K562 (cell line): ENCODE measurements around the gene PLCG2.

ENCODE experiments used
- ELF4 ChIP-seq: fragments of 450-650 bp; formaldehyde crosslinking; IDR thresholded peaks from 2 replicates; pipeline ENCODE4 v1.4.0; 2022; ENCODE audit warnings: missing genetic modification characterization
- FOXK1 ChIP-seq: sonication (generic); formaldehyde crosslinking; IDR thresholded peaks from 2 replicates; pipeline ENCODE4 v1.8.0; 2022; ENCODE audit warnings: missing genetic modification reagents, mild to moderate bottlenecking, borderline replicate concordance
- KAT7 ChIP-seq: sonication (generic); formaldehyde crosslinking; IDR thresholded peaks from 2 replicates; pipeline ENCODE4 v1.8.0; 2022; ENCODE audit warnings: missing genetic modification reagents, mild to moderate bottlenecking, borderline replicate concordance
- MIER1 ChIP-seq: fragments of 450-650 bp; IDR thresholded peaks from 2 replicates; pipeline ENCODE4 v1.6.1; 2016; ENCODE audit warnings: antibody characterized with exemption, mild to moderate bottlenecking, low read depth
- PRPF4 ChIP-seq: fragments of 200-400 bp; formaldehyde crosslinking; IDR thresholded peaks from one replicate; pipeline ENCODE4 v1.6.1; 2017; ENCODE audit warnings: low read length, low read depth, mild to moderate bottlenecking; ENCODE audit not compliant: insufficient read depth, poor library complexity, severe bottlenecking
- TBP ChIP-seq: optimal IDR thresholded peaks from 2 replicates; pipeline ENCODE3; 2011; ENCODE audit warnings: low read depth, low read length, improper control_type of control experiment
- ZNF12 ChIP-seq: sonication (generic); formaldehyde crosslinking; IDR thresholded peaks from 2 replicates; pipeline ENCODE4 v1.4.0; 2020; ENCODE audit warnings: mild to moderate bottlenecking, missing genetic modification reagents
- ZNF232 ChIP-seq: sonication (generic); formaldehyde crosslinking; IDR thresholded peaks from 2 replicates; pipeline ENCODE4 v1.8.0; 2022; ENCODE audit warnings: mild to moderate bottlenecking, missing genetic modification reagents
- TF ChIP-seq, protein P1 (sequence below): fragments of 450-650 bp; IDR thresholded peaks from 2 replicates; pipeline ENCODE4 v1.6.1; 2018; ENCODE audit not compliant: partially characterized antibody
- TF ChIP-seq, protein P2 (sequence below): fragments of 450-650 bp; formaldehyde crosslinking; conservative IDR thresholded peaks from 2 replicates; pipeline ENCODE4 v1.4.0; 2022; ENCODE audit warnings: mild to moderate bottlenecking, missing genetic modification characterization
- TF ChIP-seq, protein P3 (sequence below), 3 experiments: IDR thresholded peaks in 2 of 3; conservative IDR thresholded peaks in 1 of 3; 2 replicates each; pipeline ENCODE4 v1.5.1; 2011 to 2012; ENCODE audit warnings: low read length in 3 of 3, mild to moderate bottlenecking in 3 of 3, control low read depth in 2 of 3, improper control_type of control experiment in 1 of 3, inconsistent platforms in 1 of 3, low read depth in 1 of 3, mixed read lengths in 1 of 3, moderate library complexity in 1 of 3; ENCODE audit not compliant: insufficient read depth in 2 of 3

DNA sequence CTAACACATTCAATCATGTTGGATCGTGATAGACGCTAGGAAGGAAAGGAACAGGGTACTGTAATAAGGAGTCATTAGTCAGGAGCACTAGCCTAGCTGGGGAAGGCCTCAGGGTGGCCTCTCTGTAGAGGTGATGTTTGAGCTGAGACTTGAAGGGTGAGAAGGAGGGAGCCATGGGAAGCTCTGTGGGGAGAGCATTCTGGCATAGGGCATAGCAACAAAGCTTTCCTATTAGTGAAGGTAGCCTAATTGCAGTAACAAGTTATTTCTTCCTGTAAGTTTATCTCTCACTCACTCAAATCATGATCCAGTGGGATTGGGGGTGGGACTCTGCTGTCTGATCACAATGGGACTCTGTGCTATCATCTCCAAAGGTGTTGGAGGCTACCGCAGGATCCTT is 16.1 kb downstream of the PLCG2 start:
- TF ChIP-seq, protein P1, sequence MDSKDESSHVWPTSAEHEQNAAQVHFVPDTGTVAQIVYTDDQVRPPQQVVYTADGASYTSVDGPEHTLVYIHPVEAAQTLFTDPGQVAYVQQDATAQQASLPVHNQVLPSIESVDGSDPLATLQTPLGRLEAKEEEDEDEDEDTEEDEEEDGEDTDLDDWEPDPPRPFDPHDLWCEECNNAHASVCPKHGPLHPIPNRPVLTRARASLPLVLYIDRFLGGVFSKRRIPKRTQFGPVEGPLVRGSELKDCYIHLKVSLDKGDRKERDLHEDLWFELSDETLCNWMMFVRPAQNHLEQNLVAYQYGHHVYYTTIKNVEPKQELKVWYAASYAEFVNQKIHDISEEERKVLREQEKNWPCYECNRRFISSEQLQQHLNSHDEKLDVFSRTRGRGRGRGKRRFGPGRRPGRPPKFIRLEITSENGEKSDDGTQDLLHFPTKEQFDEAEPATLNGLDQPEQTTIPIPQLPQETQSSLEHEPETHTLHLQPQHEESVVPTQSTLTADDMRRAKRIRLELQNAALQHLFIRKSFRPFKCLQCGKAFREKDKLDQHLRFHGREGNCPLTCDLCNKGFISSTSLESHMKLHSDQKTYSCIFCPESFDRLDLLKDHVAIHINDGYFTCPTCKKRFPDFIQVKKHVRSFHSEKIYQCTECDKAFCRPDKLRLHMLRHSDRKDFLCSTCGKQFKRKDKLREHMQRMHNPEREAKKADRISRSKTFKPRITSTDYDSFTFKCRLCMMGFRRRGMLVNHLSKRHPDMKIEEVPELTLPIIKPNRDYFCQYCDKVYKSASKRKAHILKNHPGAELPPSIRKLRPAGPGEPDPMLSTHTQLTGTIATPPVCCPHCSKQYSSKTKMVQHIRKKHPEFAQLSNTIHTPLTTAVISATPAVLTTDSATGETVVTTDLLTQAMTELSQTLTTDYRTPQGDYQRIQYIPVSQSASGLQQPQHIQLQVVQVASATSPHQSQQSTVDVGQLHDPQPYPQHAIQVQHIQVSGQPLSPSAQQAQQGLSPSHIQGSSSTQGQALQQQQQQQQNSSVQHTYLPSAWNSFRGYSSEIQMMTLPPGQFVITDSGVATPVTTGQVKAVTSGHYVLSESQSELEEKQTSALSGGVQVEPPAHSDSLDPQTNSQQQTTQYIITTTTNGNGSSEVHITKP: no peak
- TF ChIP-seq MIER1 (no peak), ELF4 (CRISPR knock-in tag) (no peak), TBP (no peak), FOXK1 (CRISPR knock-in tag) (no peak), PRPF4 (no peak), KAT7 (CRISPR knock-in tag) (no peak), ZNF12 (no peak), ZNF232 (CRISPR knock-in tag) (no peak)
- TF ChIP-seq, protein P2, sequence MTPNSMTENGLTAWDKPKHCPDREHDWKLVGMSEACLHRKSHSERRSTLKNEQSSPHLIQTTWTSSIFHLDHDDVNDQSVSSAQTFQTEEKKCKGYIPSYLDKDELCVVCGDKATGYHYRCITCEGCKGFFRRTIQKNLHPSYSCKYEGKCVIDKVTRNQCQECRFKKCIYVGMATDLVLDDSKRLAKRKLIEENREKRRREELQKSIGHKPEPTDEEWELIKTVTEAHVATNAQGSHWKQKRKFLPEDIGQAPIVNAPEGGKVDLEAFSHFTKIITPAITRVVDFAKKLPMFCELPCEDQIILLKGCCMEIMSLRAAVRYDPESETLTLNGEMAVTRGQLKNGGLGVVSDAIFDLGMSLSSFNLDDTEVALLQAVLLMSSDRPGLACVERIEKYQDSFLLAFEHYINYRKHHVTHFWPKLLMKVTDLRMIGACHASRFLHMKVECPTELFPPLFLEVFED (CRISPR knock-in tag): no peak
- TF ChIP-seq, protein P3, sequence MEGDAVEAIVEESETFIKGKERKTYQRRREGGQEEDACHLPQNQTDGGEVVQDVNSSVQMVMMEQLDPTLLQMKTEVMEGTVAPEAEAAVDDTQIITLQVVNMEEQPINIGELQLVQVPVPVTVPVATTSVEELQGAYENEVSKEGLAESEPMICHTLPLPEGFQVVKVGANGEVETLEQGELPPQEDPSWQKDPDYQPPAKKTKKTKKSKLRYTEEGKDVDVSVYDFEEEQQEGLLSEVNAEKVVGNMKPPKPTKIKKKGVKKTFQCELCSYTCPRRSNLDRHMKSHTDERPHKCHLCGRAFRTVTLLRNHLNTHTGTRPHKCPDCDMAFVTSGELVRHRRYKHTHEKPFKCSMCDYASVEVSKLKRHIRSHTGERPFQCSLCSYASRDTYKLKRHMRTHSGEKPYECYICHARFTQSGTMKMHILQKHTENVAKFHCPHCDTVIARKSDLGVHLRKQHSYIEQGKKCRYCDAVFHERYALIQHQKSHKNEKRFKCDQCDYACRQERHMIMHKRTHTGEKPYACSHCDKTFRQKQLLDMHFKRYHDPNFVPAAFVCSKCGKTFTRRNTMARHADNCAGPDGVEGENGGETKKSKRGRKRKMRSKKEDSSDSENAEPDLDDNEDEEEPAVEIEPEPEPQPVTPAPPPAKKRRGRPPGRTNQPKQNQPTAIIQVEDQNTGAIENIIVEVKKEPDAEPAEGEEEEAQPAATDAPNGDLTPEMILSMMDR (IDR thresholded peaks at IDR 0.05 in 2 of 3, conservative IDR thresholded peaks at IDR 0.05 in 1 of 3; ENCODE audit: insufficient read depth in 2 of 3, low read depth in 1 of 3, low read length in 3 of 3): no peak
